Nasal cavity respiratory epithelium epithelial cell of viscerocranial mucosa (primary cell): Measurements from ENCODE around the gene ITFG1. TPM values are rescaled to one million over a fixed set of nuclear protein-coding genes. Genes with fewer than 3 reads are reported as not detected.

Source experiments
- total RNA-seq: library from RNA; depleted of rRNA; stranded (reverse); fragments of >200 nt; gene quantifications from 2 replicates; pipeline ENCODE4 v1.2.3, GENCODE V29; 2014

The ITFG1 gene
- total RNA-seq = 55.4 and 96.3 TPM in 2 replicates

DNA sequence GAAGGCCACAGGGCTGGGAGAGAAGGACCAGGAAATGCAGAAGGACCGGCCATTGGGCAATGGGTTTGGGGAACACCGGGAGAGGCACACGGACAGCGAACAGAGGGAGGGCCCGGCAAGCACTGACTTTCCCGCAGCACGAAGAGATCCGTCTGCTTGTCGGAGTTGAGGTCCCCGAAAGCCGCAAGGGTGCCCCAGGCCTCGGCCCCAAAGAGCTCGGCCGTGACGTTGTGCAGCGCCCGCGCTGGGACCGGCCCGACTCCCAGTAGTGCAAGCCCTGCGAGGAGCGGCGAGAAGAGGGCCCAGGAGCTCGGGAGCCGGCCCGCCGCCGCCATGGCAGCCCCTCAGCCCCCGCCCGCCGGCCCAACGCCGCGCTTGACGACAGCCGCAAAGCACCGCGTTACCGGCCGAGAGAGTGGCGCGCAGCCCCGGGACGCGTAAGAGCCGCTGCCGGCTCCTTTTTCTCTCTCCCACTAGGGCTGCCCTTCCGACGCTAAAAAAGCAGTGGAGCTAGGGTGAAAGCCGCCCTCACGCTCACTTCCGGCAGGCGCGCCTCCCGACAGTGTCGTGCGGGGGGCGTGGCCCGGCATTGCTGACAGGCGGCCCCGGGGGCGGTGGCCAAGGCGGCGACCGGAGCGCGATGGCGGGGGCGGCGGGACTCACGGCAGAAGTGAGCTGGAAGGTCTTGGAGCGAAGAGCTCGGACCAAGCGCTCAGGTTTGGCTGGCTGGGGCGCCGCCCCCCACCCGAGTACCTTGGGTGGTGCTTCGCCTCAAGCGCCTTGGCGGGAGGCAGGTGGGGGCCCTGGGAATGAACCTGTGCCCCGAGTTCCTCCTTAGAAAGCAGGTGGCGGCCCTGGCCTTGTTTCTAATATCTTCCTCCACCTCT is at the start of gene ITFG1, which contains the start of gene PHKB:
Gene ITFG1, minus strand, starts transcription at position 353 of the 887 bp plus-strand sequence. Its CDS starts 18 bp downstream, at position 335.
Gene PHKB, plus strand, starts transcription at position 621 of the 887 bp plus-strand sequence. Its CDS starts 20 bp downstream, at position 641.

DNA sequence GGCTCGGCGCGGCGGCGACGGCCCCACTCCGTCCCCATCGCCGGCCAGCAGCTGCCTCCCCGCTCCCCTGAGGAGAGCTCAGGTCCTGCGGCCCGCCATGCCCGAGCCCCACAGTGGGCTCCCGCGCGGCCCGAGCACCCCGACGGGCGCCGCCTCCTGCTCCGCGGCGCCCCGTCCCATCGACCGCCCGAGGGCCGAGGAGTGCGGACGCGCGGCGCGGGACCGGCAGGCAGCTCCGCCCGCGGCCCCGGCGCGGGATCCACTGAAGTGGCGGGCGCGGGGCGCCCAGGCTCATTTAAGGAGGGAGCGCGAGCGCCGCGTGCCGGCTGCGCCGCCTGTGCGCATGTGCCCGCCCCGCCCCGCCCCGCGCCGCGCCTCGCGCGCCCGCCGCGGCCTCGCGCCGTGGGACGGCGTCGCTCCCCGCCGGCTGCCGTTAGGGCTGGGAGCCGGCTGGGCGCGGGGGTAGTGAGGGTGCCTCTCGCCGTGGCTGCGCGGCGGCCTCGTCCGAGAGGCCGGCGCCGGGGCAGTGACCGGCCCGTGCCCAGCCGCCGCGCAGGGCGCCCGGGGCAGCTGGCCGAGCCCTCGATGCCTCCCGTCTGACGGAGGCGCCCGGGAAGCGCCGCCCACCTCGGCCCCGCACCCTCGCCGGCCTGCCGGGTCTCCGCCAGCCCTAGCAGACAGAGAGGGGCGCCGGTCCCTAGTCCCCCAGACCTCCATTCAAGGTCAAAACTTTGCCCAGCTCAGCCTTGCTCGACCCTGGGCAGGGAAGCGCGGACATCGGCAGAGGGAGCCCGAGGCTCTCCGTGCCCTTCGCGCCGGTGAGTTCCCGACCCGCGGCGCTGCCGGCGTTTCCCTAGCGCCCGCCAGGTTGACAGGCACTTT is 316.9 kb downstream of the ITFG1 start, which contains the start of gene NETO2:
Gene NETO2, minus strand, starts transcription at position 269 of the 882 bp plus-strand sequence. CDS start 333 bp downstream, outside the sequence.

Other genes with a start within 250 kb of the ITFG1 start
- 47.8 and 97.4 TPM in 2 replicates for gene PHKB, start 268 bp upstream of the ITFG1 start, total RNA-seq